ENCODE results near the gene TRIB2. TPM values are rescaled to one million over a fixed set of nuclear protein-coding genes. Genes with fewer than 3 reads are reported as not detected.

Gene TRIB2
- total RNA-seq, 2 experiments from 2014 or later: 9.2 to 11.0 TPM

DNA sequence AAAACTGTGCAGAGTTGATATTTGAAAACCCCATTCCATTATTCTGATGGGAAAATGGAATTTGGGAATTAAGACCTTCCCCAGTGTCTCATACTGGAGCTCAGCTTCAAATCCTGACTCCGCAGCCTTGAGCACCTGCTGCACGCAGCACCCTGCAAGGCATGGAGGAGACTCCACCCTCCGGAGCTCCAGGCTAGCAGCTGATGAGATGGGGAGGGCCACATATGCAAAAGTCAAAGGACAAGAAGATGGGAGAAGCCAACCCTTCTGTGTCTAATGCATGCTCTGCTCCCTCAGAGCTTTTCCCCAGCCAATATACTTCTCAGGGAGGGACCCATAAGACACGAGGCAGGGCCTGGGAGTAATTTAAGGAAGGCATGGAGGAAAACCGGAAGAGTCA is 34.7 kb upstream of the TRIB2 start:
- H3K27ac Mint-ChIP-seq: no peak overlapping the region
- no peak for DNase-seq
- no peak for TF ChIP-seq CTCF (IDR thresholded peaks at IDR 0.05)

GRCh38 chr2:12683457-12684100 is 33.2 kb upstream of the TRIB2 start:
- Mint-ChIP-seq H3K36me3 (ENCODE audit: low read depth) (no peaks in the 10 kb centered on the region), H3K9me3 (no peaks in the 10 kb centered on the region), H3K4me1 (ENCODE audit: low read depth) (no peaks in the 10 kb centered on the region), H3K27ac (no peak overlapping the region), H3K4me3 (no peak overlapping the region), H3K27me3 (no peaks in the 10 kb centered on the region)
- ChIA-PET POLR2A (no interaction called here), CTCF (interaction anchor here (0.8 to 1.4 kb wide), 2 partner anchors 32 to 324 kb away, joined by 3 to 4 read pairs; no protein-coding TSS in a partner anchor)
- DNase-seq (no peak), ATAC-seq (no peak)
- TF ChIP-seq CTCF (IDR thresholded peaks at IDR 0.05): no peak
- intact Hi-C loops (cut with micrococcal nuclease): no loop called here

More for the DNA sequence above, 34.7 kb upstream of the TRIB2 start:
- Mint-ChIP-seq H3K4me3 (no peak overlapping the region), H3K36me3 (ENCODE audit: low read depth) (no peaks in the 10 kb centered on the region), H3K9me3 (no peaks in the 10 kb centered on the region), H3K27me3 (no peaks in the 10 kb centered on the region), H3K4me1 (ENCODE audit: low read depth) (no peaks in the 10 kb centered on the region)
- POLR2A ChIA-PET: no interaction called here
- intact Hi-C loops (cut with micrococcal nuclease): no loop called here
- CTCF ChIA-PET: no interaction called here
- no peak for ATAC-seq

- ATAC-seq (no peak), DNase-seq (no peak)
- ChIA-PET POLR2A (no interaction called here), CTCF (interaction anchor here (0.8 to 1.4 kb wide), 3 partner anchors 10 to 323 kb away, joined by 3 to 4 read pairs (median 4); no protein-coding TSS in a partner anchor)
- Mint-ChIP-seq H3K4me3 (no peak overlapping the region), H3K27ac (no peak overlapping the region), H3K36me3 (ENCODE audit: low read depth) (no peaks in the 10 kb centered on the region), H3K27me3 (no peaks in the 10 kb centered on the region), H3K9me3 (no peaks in the 10 kb centered on the region), H3K4me1 (ENCODE audit: low read depth) (no peaks in the 10 kb centered on the region)
- intact Hi-C loops (cut with micrococcal nuclease): no loop called here
- TF ChIP-seq CTCF (IDR thresholded peaks at IDR 0.05): no peak
These were observed 32.2 kb upstream of the TRIB2 start for GRCh38 chr2:12684471-12684936.

- TF ChIP-seq CTCF (IDR thresholded peaks at IDR 0.05): no peak
- intact Hi-C loops (cut with micrococcal nuclease): no loop called here
- H3K27me3 Mint-ChIP-seq: no peaks in the 10 kb centered on the region
- no peak for ATAC-seq
- no peaks in the 10 kb centered on the region for H3K36me3 Mint-ChIP-seq (ENCODE audit: low read depth)
- H3K27ac Mint-ChIP-seq: no peak overlapping the region
- DNase-seq: no peak
- no peaks in the 10 kb centered on the region for H3K9me3 Mint-ChIP-seq
- H3K4me1 Mint-ChIP-seq (ENCODE audit: low read depth): no peaks in the 10 kb centered on the region
- ChIA-PET CTCF (interaction anchor here (1.4 kb wide), 2 partner anchors 11 to 31 kb away, joined by 4 read pairs; no protein-coding TSS in a partner anchor), POLR2A (no interaction called here)
- no peak overlapping the region for H3K4me3 Mint-ChIP-seq
These were observed 31.6 kb upstream of the TRIB2 start for GRCh38 chr2:12685145-12685544.

GRCh38 chr2:12685956-12686355 is 30.8 kb upstream of the TRIB2 start:
- ATAC-seq (no peak), DNase-seq (no peak)
- no peaks in the 10 kb centered on the region for H3K36me3 Mint-ChIP-seq (ENCODE audit: low read depth)
- no peak overlapping the region for H3K27ac Mint-ChIP-seq
- H3K27me3 Mint-ChIP-seq: no peaks in the 10 kb centered on the region
- ChIA-PET CTCF (no interaction called here), POLR2A (no interaction called here)
- TF ChIP-seq CTCF (IDR thresholded peaks at IDR 0.05): no peak
- intact Hi-C loops (cut with micrococcal nuclease): no loop called here
- H3K4me3 Mint-ChIP-seq: no peak overlapping the region
- no peaks in the 10 kb centered on the region for H3K9me3 Mint-ChIP-seq
- H3K4me1 Mint-ChIP-seq (ENCODE audit: low read depth): no peaks in the 10 kb centered on the region

All from activated CD8-positive, alpha-beta T cell treated with anti-CD3 and anti-CD28 coated beads for 36 hours (primary cell).